HG03565 (cell line): ENCODE data around the gene OR4E2.
"Not testable (repeated sequence)": the region's sequence is repeated elsewhere in the genome, so short reads cannot be mapped to it uniquely, and the experiment has no call there.

Experiments
- ATAC-seq: cut with Tn5 transposase; IDR thresholded peaks from one replicate; pipeline ENCODE4 v1.9.1; 2021; ENCODE audit warnings: mild to moderate bottlenecking, moderate library complexity; ENCODE audit not compliant: unreplicated experiment

OR4E2 gene

DNA sequence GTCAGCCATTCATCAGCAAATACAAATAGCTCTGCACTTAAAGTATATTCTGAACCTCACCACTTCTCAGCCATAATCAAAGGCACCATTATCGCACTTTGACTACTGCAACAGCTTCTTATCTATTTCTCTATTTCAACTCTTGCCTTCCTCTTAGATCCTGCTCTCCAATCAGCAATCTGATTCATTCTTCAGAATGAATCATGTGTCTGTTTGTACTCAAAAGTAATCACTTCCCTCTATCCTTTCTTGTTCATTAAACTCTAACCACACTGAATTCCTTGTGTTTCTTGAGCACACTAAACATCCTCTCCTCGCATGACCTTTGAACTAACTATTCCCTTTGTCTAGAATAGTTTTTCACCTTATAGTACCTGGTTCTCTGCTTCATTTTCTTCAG, 32.8 kb downstream of the OR4E2 start:
- no peak for ATAC-seq

GRCh38 chr14:21694425-21694824, 40.8 kb downstream of the OR4E2 start:
- ATAC-seq, result no peak

DNA sequence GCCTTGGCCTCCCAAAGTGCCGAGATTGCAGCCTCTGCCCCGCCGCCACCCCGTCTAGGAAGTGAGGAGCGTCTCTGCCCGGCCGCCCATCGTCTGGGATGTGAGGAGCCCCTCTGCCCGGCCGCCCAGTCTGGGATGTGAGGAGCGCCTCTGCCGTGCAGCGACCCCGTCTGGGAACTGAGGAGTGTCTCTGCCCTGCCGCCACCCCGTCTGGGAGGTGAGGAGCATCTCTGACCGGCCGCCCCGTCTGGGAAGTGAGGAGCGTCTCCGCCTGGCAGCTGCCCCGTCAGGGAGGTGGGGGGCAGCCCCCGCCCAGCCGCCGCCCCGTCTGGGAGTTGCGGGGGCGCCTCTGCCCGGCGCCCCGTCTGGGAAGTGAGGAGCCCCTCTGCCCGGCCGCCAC, 44.0 kb downstream of the OR4E2 start:
- ATAC-seq, result not testable (repeated sequence)

GRCh38 chr14:21698538-21698937, 44.9 kb downstream of the OR4E2 start:
- not testable (repeated sequence) for ATAC-seq

- no peak for ATAC-seq
Measured at GRCh38 chr14:21699551-21699950, 45.9 kb downstream of the OR4E2 start.

- ATAC-seq, result no peak
Measured at GRCh38 chr14:21702316-21702715, 48.7 kb downstream of the OR4E2 start.

DNA sequence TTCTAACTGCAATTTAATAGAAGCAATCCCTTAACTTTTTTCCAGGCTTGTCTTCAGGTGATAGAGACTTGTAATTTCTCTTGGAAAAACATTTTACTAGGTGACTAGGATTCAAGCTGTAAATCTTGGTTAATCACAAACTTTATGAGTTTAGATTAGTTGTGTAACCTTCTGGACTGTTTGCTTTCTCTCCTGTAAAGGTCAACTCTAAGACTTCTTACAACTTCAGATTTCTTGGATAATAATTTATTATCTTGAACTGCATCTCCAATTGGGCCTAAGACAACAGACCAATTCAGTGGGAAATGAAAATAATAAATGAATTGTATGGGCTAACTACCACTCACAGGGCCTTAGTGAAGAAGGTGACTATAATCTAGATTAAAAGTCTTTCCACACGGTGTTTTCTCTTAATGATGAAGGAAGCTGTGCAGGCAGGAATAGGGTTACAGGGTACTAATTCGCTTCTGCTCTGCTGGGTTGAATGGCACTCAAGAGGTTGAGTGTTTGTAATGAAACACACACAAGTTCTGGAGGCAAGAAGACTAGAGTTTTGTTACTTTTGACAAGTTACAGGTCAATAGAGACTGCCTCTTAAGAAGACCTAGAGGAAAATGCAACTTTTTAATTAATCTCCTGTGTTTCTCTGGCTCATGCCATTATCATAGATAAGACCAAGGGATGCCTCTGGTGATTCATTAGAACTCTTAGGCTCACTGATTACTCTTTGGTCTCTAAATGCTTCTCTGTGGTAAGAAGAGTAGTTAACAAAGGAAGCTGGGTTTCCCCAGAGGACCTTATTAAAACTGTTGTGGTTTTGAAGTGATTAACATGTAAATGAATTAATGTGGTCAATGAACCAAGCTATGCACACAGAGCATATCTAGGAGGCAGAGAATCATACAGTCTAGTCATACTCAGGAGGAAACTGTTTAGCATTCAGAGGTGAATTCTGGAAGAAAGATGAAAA, 50.0 kb downstream of the OR4E2 start:
- no peak for ATAC-seq

DNA sequence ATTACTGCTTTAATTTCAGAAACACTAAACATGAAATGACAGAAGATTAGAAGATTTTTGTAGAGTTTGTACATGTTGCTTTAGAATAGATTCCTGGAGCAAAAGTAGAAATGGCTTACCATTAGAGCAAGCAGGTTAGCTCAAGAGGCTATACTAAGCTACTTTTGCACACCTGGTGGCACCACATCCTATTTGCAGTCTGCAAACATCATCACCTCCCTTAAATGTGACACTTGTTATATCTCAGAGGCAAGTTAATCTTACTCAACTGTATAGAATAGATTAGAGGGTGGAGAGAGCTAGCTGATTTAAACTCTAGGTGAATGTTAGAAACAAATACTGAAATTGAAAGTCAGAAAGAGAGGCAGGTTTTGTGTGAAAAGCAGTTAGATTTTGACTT, 50.7 kb downstream of the OR4E2 start:
- no peak for ATAC-seq

- peak; percentile 64 for ATAC-seq
Measured at GRCh38 chr14:21711360-21711961, 57.8 kb downstream of the OR4E2 start.

GRCh38 chr14:21712036-21712435, 58.4 kb downstream of the OR4E2 start:
- ATAC-seq, result no peak

GRCh38 chr14:21714318-21714929, 60.8 kb downstream of the OR4E2 start:
- ATAC-seq, result no peak
